Calu3 (cell line): Measurements from ENCODE around the gene MTMR3. TPM values are rescaled to one million over a fixed set of nuclear protein-coding genes. Genes with fewer than 3 reads are reported as not detected.

ENCODE experiments used
- BruUV-seq: library from RNA; stranded (reverse); fragments of 400-500 nt; replicated peaks from 2 replicates; lab custom pipeline; 2021; lab: Mats Ljungman, UMichigan
- CTCF ChIA-PET: fragments of 300-600 bp; sonication (Branson Sonifier 250); formaldehyde crosslinking; loops from one replicate; lab custom pipeline; 2022; ENCODE audit warnings: antibody characterized with exemption; lab: Charles Lee
- DNase-seq: peaks from one replicate; pipeline ENCODE4 v3.0.0; 2022
- H3K27ac Mint-ChIP-seq: one replicate; pipeline ENCODE4 v1.8.0; 2022; ENCODE audit warnings: mixed read lengths; ENCODE audit not compliant: unreplicated experiment
- H3K27me3 Mint-ChIP-seq: one replicate; pipeline ENCODE4 v1.8.0; 2022; ENCODE audit warnings: mixed read lengths; ENCODE audit not compliant: unreplicated experiment
- H3K36me3 Mint-ChIP-seq: one replicate; pipeline ENCODE4 v1.8.0; 2022; ENCODE audit warnings: mild to moderate bottlenecking, moderate library complexity, mixed read lengths; ENCODE audit not compliant: insufficient read depth, unreplicated experiment
- H3K4me1 Mint-ChIP-seq: one replicate; pipeline ENCODE4 v1.8.0; 2022; ENCODE audit warnings: mild to moderate bottlenecking, low read depth, mixed read lengths; ENCODE audit not compliant: unreplicated experiment
- H3K4me3 Mint-ChIP-seq: one replicate; pipeline ENCODE4 v1.8.0; 2022; ENCODE audit warnings: mild to moderate bottlenecking, low read depth, moderate library complexity, mixed read lengths; ENCODE audit not compliant: unreplicated experiment
- H3K9me3 Mint-ChIP-seq: one replicate; pipeline ENCODE4 v1.8.0; 2022; ENCODE audit warnings: low read depth, mixed read lengths; ENCODE audit not compliant: unreplicated experiment
- intact Hi-C: fragments of 100-400 bp; cut with micrococcal nuclease; formaldehyde crosslinking; loops from one replicate; pipeline ENCODE4 v1.10.0; 2022; ENCODE audit not compliant: unreplicated experiment
- total RNA-seq: library from RNA; stranded (reverse); gene quantifications from 2 replicates; pipeline ENCODE4 v1.2.3, GENCODE V29; 2022
- TF ChIP-seq, protein P1 (sequence below): fragments of 200-600 bp; IDR thresholded peaks from one replicate; pipeline ENCODE4 v1.8.0; 2022; ENCODE audit warnings: antibody characterized with exemption; ENCODE audit not compliant: unreplicated experiment

The MTMR3 gene
- total RNA-seq, 1 experiment from 2014 or later = 34.5 TPM

DNA sequence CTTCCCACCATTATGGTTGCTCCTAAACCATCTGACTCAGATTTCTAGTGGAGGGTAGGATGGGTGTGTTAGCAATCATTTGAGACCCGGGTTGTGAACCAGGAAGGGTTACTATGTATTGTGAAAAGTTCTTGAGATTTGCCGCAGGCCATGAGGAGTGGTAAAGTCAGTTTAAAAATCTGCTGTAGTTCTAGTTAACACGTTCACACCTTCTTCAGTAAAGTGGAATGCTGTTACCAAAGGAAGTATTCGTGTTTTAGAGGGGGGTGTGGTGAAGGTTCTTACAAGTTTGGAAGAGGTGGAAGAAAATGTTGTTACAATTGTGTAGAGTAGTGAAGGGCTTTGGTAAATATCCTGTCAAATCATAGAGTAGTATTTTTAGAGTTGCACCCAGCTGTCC is 2.6 kb downstream of the MTMR3 start:
- TF ChIP-seq, protein P1, sequence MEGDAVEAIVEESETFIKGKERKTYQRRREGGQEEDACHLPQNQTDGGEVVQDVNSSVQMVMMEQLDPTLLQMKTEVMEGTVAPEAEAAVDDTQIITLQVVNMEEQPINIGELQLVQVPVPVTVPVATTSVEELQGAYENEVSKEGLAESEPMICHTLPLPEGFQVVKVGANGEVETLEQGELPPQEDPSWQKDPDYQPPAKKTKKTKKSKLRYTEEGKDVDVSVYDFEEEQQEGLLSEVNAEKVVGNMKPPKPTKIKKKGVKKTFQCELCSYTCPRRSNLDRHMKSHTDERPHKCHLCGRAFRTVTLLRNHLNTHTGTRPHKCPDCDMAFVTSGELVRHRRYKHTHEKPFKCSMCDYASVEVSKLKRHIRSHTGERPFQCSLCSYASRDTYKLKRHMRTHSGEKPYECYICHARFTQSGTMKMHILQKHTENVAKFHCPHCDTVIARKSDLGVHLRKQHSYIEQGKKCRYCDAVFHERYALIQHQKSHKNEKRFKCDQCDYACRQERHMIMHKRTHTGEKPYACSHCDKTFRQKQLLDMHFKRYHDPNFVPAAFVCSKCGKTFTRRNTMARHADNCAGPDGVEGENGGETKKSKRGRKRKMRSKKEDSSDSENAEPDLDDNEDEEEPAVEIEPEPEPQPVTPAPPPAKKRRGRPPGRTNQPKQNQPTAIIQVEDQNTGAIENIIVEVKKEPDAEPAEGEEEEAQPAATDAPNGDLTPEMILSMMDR = no peak
- H3K9me3 Mint-ChIP-seq = no peaks in the 10 kb centered on the region
- H3K27me3 Mint-ChIP-seq = no peaks in the 10 kb centered on the region
- H3K36me3 Mint-ChIP-seq = peaks cover 17% of the 10 kb centered on the region
- CTCF ChIA-PET = no interaction called here
- intact Hi-C loops = no loop called here
- H3K27ac Mint-ChIP-seq = no peak overlapping the region
- H3K4me3 Mint-ChIP-seq = no peak overlapping the region
- DNase-seq = no peak
- H3K4me1 Mint-ChIP-seq = no peaks in the 10 kb centered on the region
- no TSS peak for BruUV-seq

DNA sequence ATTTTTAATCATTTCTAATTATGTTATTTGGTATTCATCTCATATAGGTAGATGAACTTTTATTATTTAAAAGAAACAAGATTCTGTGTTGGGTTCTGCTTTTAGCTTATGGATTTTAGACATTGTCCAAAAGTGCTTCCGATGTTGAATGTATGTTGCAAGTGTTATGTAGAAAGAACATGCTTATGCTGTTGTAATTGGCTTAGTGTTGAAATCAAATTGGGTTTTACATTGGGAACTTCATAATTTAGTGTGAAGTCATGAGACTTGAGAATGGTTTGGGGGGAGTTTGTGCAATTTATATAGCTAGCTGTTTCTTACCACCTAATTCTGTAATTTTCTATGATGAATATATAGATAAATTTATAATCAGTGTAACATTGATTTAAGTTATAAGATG is 3.6 kb downstream of the MTMR3 start:
- TF ChIP-seq, protein P1 = no peak
- CTCF ChIA-PET = interaction anchor here (0.5 to 0.6 kb wide), 2 partner anchors 69 to 508 kb away, joined by 7 to 14 read pairs; no protein-coding TSS in a partner anchor
- Mint-ChIP-seq H3K27me3 (no peaks in the 10 kb centered on the region), H3K36me3 (peaks cover 17% of the 10 kb centered on the region), H3K4me3 (no peak overlapping the region), H3K27ac (no peak overlapping the region), H3K4me1 (no peaks in the 10 kb centered on the region), H3K9me3 (no peaks in the 10 kb centered on the region)
- intact Hi-C loops = no loop called here
- no peak for DNase-seq
- BruUV-seq = no TSS peak

DNA sequence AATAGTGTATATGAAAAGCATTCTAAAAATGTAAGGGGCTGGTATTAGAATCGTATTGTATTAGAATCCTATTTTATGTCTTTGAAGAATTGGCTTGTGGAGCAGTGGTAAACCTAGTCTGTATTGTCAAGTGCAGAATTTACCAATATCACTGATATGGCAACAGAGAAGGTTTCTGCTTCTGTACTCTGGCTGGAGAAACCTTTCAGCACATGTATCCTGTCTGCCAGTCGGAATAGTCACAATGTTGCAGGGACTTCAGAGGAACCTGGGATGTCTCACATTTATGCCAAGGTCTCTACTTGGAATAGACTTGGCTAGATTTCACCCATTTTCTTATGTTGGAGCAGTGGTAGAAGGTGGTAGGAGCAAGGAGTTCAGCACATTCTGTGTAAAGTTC is 4.4 kb downstream of the MTMR3 start:
- Mint-ChIP-seq H3K4me1 (no peaks in the 10 kb centered on the region), H3K27ac (no peak overlapping the region), H3K36me3 (peaks cover 17% of the 10 kb centered on the region), H3K4me3 (no peak overlapping the region), H3K9me3 (no peaks in the 10 kb centered on the region), H3K27me3 (no peaks in the 10 kb centered on the region)
- no TSS peak for BruUV-seq
- intact Hi-C loops = no loop called here
- CTCF ChIA-PET = interaction anchor here (0.5 to 1.2 kb wide), 3 partner anchors 11 to 69 kb away, joined by 3 to 7 read pairs (median 3); no protein-coding TSS in a partner anchor
- no peak for DNase-seq
- TF ChIP-seq, protein P1 = no peak

DNA sequence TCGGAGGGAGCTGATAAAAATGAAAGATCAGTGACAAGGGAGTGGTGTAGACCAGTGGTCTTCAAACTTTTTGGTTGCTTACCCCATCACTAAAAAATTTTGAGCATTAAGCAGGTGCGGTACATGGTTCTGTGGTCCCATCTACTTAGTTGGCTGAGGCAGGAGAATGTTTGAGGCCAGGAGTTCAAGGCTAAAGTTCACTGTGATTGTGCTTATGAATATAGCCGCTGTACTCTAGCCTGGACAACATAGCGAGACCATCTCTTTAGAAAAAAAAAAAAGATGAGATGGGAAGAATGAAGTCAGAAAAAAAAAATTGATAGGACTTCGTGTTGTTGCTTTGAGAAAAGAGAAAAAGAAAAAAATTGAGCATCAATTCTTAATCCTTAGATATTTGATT is 7.8 kb downstream of the MTMR3 start:
- intact Hi-C loops = no loop called here
- no TSS peak for BruUV-seq
- CTCF ChIA-PET = no interaction called here
- no peak for DNase-seq
- Mint-ChIP-seq H3K4me1 (no peaks in the 10 kb centered on the region), H3K27ac (no peak overlapping the region), H3K36me3 (no peaks in the 10 kb centered on the region), H3K9me3 (no peaks in the 10 kb centered on the region), H3K4me3 (no peak overlapping the region), H3K27me3 (no peaks in the 10 kb centered on the region)
- TF ChIP-seq, protein P1 = no peak
